Endodermal cell (in vitro differentiated cells): ENCODE measurements around the gene SQSTM1. TPM values are rescaled to one million over a fixed set of nuclear protein-coding genes. Genes with fewer than 3 reads are reported as not detected.

Source experiments
- DNase-seq: peaks from one replicate; pipeline ENCODE4 v3.0.0-alpha.2; 2017
- H3K27ac ChIP-seq: 2 replicates; pipeline ENCODE4 v1.5.1; 2013; ENCODE audit warnings: mild to moderate bottlenecking, low read depth, low read length, moderate library complexity
- H3K27me3 ChIP-seq: 2 replicates; pipeline ENCODE4 v1.6.1; 2013; ENCODE audit warnings: mild to moderate bottlenecking, low read length, moderate library complexity; ENCODE audit not compliant: insufficient read depth, control insufficient read depth, poor library complexity, severe bottlenecking
- H3K36me3 ChIP-seq: 2 replicates; pipeline ENCODE4 v1.7.0; 2013; ENCODE audit warnings: mild to moderate bottlenecking, low read length, moderate library complexity; ENCODE audit not compliant: control insufficient read depth, insufficient read depth
- H3K4me1 ChIP-seq: one replicate; pipeline ENCODE4 v1.7.0; 2013; ENCODE audit warnings: low read length; ENCODE audit not compliant: control insufficient read depth, insufficient read depth
- H3K4me3 ChIP-seq: 2 replicates; pipeline ENCODE4 v1.5.1; 2013; ENCODE audit warnings: mild to moderate bottlenecking, low read length, moderate library complexity
- H3K9ac ChIP-seq: 2 replicates; pipeline ENCODE4 v1.6.1; 2013; ENCODE audit warnings: mild to moderate bottlenecking, low read length, moderate library complexity; ENCODE audit not compliant: poor library complexity, severe bottlenecking; ENCODE audit errors: extremely low read depth
- H3K9me3 ChIP-seq: 2 replicates; pipeline ENCODE4 v1.6.1; 2013; ENCODE audit warnings: mild to moderate bottlenecking, low read length, moderate library complexity; ENCODE audit not compliant: control insufficient read depth
- H3K27ac Mint-ChIP-seq: 2 replicates; pipeline ENCODE4 v1.8.0; 2020; ENCODE audit warnings: mixed read lengths
- H3K27me3 Mint-ChIP-seq: 2 replicates; pipeline ENCODE4 v1.8.0; 2021; ENCODE audit warnings: mild to moderate bottlenecking, mixed read lengths; ENCODE audit not compliant: insufficient read depth
- H3K36me3 Mint-ChIP-seq: 2 replicates; pipeline ENCODE4 v1.8.0; 2020; ENCODE audit warnings: low read depth, mixed read lengths
- H3K4me1 Mint-ChIP-seq: 2 replicates; pipeline ENCODE4 v1.8.0; 2020; ENCODE audit warnings: mixed read lengths
- H3K4me3 Mint-ChIP-seq: 2 replicates; pipeline ENCODE4 v1.8.0; 2020; ENCODE audit warnings: mild to moderate bottlenecking, moderate library complexity, mixed read lengths
- H3K9me3 Mint-ChIP-seq: 2 replicates; pipeline ENCODE4 v1.8.0; 2020; ENCODE audit warnings: mild to moderate bottlenecking, mixed read lengths
- WGBS, 2 experiments: methylation state at CpG; one replicate each; pipeline versions ENCODE4 v1.1.5 to v1.1.7; 2013; ENCODE audit warnings: missing lambda C conversion rate in 2 of 2, mixed read lengths in 1 of 2; ENCODE audit not compliant: insufficient coverage in 1 of 2, insufficient read length in 1 of 2; 5-methylcytosine and 5-hydroxymethylcytosine counted together
- total RNA-seq, 2 donors: library from RNA; stranded (reverse); fragmentation: NEBNext Ultra II Directional in 1 of 2; extraction: Animal tissue kit (Norgen Biotek cat#: 25700) in 1 of 2; gene quantifications; 2 replicates in 1 of 2; 3 replicates in 1 of 2; pipeline ENCODE4 v1.2.1, GENCODE V29; 2021
- TF ChIP-seq, protein P1 (sequence below): fragments of 200-600 bp; sonication (generic); conservative IDR thresholded peaks from 2 replicates; pipeline ENCODE4 v1.5.0; 2021; ENCODE audit warnings: antibody characterized with exemption, mild to moderate bottlenecking

The SQSTM1 gene
- total RNA-seq, 2 donors from 2014 or later: 134 to 172 TPM

GRCh38 chr5:179872055-179872827 lies 51.5 kb downstream of the SQSTM1 start:
- Histone ChIP-seq H3K4me3 (no peak overlapping the region), H3K9me3 (no peaks in the 10 kb centered on the region), H3K27ac (no peak overlapping the region), H3K4me1 (no peaks in the 10 kb centered on the region), H3K27me3 (no peaks in the 10 kb centered on the region), H3K9ac (no peak overlapping the region), H3K36me3 (peaks cover 39% of the 10 kb centered on the region)
- DNase-seq: no peak
- Mint-ChIP-seq H3K27me3 (no peaks in the 10 kb centered on the region), H3K27ac (no peak overlapping the region), H3K4me3 (no peak overlapping the region), H3K4me1 (peaks cover 4% of the 10 kb centered on the region), H3K9me3 (no peaks in the 10 kb centered on the region), H3K36me3 (peaks cover 59% of the 10 kb centered on the region)
- TF ChIP-seq, protein P1, sequence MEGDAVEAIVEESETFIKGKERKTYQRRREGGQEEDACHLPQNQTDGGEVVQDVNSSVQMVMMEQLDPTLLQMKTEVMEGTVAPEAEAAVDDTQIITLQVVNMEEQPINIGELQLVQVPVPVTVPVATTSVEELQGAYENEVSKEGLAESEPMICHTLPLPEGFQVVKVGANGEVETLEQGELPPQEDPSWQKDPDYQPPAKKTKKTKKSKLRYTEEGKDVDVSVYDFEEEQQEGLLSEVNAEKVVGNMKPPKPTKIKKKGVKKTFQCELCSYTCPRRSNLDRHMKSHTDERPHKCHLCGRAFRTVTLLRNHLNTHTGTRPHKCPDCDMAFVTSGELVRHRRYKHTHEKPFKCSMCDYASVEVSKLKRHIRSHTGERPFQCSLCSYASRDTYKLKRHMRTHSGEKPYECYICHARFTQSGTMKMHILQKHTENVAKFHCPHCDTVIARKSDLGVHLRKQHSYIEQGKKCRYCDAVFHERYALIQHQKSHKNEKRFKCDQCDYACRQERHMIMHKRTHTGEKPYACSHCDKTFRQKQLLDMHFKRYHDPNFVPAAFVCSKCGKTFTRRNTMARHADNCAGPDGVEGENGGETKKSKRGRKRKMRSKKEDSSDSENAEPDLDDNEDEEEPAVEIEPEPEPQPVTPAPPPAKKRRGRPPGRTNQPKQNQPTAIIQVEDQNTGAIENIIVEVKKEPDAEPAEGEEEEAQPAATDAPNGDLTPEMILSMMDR: no peak
- WGBS, 2 experiments: 92 to 96% methylated on average over 9 to 16 of the region's 18 CpGs

DNA sequence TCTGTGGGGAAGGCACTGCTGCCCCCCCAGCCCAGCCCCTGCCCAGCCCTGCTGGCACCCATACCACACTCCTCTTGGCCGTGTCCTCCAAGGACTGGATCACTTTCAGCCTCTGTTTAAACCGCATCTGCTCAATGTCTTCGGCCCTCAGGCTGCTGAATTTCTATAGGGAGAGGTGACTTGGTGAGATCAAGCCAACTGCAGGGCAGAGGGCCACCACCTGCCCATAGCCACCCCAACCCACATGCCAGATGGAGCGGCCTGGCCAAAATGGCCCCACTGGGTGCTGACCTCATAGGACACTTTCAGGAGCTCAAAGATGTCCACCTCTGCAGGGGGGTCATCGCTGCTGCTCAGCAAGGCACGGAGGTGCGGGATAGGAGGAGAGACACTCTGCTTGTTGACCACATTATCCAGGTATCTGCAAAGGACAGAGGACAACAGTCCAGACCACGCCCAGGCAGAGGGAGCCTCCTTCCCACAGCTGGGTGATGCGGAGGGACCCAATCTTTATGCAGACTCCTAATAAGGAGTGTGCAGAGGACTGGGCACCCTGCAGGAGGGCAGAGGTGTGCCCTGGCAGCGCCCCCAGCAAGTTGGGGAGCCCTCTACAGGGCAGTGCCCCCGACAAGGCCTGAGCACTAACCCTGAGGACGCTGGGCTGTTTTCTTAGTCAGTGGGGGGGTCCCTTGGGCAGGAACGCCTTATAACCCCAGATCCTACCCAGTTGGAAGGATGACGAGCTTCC lies 52.3 kb downstream of the SQSTM1 start:
- Mint-ChIP-seq H3K36me3 (peaks cover 58% of the 10 kb centered on the region), H3K4me3 (no peak overlapping the region), H3K9me3 (no peaks in the 10 kb centered on the region), H3K27ac (no peak overlapping the region), H3K27me3 (no peaks in the 10 kb centered on the region), H3K4me1 (peaks cover 3% of the 10 kb centered on the region)
- Histone ChIP-seq H3K27ac (no peak overlapping the region), H3K9me3 (no peaks in the 10 kb centered on the region), H3K4me1 (no peaks in the 10 kb centered on the region), H3K9ac (no peak overlapping the region), H3K27me3 (no peaks in the 10 kb centered on the region), H3K36me3 (peaks cover 44% of the 10 kb centered on the region), H3K4me3 (no peak overlapping the region)
- no peak for DNase-seq
- WGBS, 2 experiments: 94 to 95% methylated on average over 7 to 14 of the region's 14 CpGs
- TF ChIP-seq, protein P1: no peak

DNA sequence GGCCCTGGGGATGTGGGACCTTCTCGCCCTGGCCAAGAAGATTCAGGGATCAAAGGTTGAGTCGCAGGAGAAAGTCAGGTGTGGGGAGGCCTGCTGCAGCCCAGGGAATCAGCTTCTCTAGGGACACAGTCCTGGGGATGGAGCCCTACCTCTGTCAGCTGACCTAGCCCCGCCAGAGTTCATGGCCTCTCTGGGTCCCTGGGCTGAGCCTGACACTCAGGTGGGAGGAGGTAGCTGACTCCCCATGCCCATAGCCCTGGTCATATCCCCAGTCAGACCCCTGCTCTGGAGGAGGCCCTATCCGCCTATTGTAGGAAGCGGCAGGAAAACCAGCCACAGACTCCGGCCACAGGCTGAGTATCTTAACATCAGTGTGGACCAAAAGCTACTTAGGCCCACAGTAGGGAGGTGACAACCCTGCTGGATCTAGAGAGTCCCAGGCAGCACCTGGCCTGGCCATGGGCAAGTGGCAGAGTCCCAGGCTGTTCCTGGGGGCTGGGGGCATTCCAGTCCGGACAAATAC lies 52.9 kb downstream of the SQSTM1 start:
- Histone ChIP-seq H3K27me3 (no peaks in the 10 kb centered on the region), H3K27ac (no peak overlapping the region), H3K4me3 (no peak overlapping the region), H3K36me3 (peaks cover 48% of the 10 kb centered on the region), H3K9ac (no peak overlapping the region), H3K9me3 (no peaks in the 10 kb centered on the region), H3K4me1 (no peaks in the 10 kb centered on the region)
- Mint-ChIP-seq H3K27ac (no peak overlapping the region), H3K4me1 (peaks cover 3% of the 10 kb centered on the region), H3K9me3 (no peaks in the 10 kb centered on the region), H3K36me3 (peaks cover 57% of the 10 kb centered on the region), H3K4me3 (no peak overlapping the region), H3K27me3 (no peaks in the 10 kb centered on the region)
- TF ChIP-seq, protein P1: no peak
- no peak for DNase-seq
- 87 to 93% methylated on average over 3 to 7 of the region's 7 CpGs for WGBS, 2 experiments
